ENCODE data around the gene CDC34. TPM values are rescaled to one million over a fixed set of nuclear protein-coding genes. Genes with fewer than 3 reads are reported as not detected.

Gene CDC34
- total and polyA plus RNA-seq, 2 of the 8 experiments (the other 6 are each of a cell fraction or from before 2014, with no cell fraction given): 95.9 to 129 TPM

GRCh38 chr19:511101-511851 lies 20.3 kb upstream of the CDC34 start (continued):
- TF ChIP-seq CTBP2 (IDR thresholded peaks at IDR 0.05; ENCODE audit: borderline replicate concordance, insufficient read depth, insufficient read length, low read length): peak; percentile 84

Measured in H1 (cell line).